Parathyroid adenoma (tissue), 2 donors: ENCODE measurements around the gene SNAP47.

ENCODE experiments used
- H2AFZ ChIP-seq: fragments of 300-600 bp; sonication (generic); one replicate; pipeline ENCODE4 v1.7.0; 2017; ENCODE audit warnings: antibody characterized with exemption, mild to moderate bottlenecking
- H3K27ac ChIP-seq: fragments of 300-600 bp; sonication (generic); one replicate; pipeline ENCODE4 v1.7.0; 2017
- H3K27me3 ChIP-seq: fragments of 300-600 bp; sonication (generic); one replicate; pipeline ENCODE4 v1.7.0; 2017; ENCODE audit warnings: low read length; ENCODE audit not compliant: control insufficient read depth, insufficient read depth
- H3K36me3 ChIP-seq: fragments of 300-600 bp; sonication (generic); one replicate; pipeline ENCODE4 v1.7.0; 2017; ENCODE audit warnings: low read length; ENCODE audit not compliant: control insufficient read depth, insufficient read depth
- H3K4me1 ChIP-seq: fragments of 300-600 bp; sonication (generic); one replicate; pipeline ENCODE4 v1.7.0; 2017; ENCODE audit warnings: control low read depth
- H3K4me2 ChIP-seq: fragments of 300-600 bp; sonication (generic); one replicate; pipeline ENCODE4 v1.7.0; 2017; ENCODE audit warnings: low read length
- H3K4me3 ChIP-seq: fragments of 300-600 bp; sonication (generic); one replicate; pipeline ENCODE4 v1.7.0; 2017; ENCODE audit warnings: low read depth, low read length
- H3K79me2 ChIP-seq: fragments of 300-600 bp; sonication (generic); one replicate; pipeline ENCODE4 v1.7.0; 2017; ENCODE audit warnings: control low read depth
- H3K9ac ChIP-seq: fragments of 300-600 bp; sonication (generic); one replicate; pipeline ENCODE4 v1.7.0; 2017; ENCODE audit warnings: mild to moderate bottlenecking
- H3K9me3 ChIP-seq: fragments of 300-600 bp; sonication (generic); one replicate; pipeline ENCODE4 v1.7.0; 2017; ENCODE audit warnings: low read length; ENCODE audit not compliant: control insufficient read depth
- TF ChIP-seq, protein P1 (sequence below): fragments of 300-600 bp; sonication (generic); IDR thresholded peaks from one replicate; pipeline ENCODE4 v1.7.0; 2017; ENCODE audit warnings: antibody characterized with exemption, mild to moderate bottlenecking
- donor health status: primary hyperparathyroidism.

Gene SNAP47

GRCh38 chr1:227745568-227746265 lies 10.5 kb downstream of the SNAP47 start:
- no peak overlapping the region for H3K9ac ChIP-seq
- H3K36me3 ChIP-seq, result no peaks in the 10 kb centered on the region
- no peak overlapping the region for H3K4me3 ChIP-seq
- TF ChIP-seq, protein P1, sequence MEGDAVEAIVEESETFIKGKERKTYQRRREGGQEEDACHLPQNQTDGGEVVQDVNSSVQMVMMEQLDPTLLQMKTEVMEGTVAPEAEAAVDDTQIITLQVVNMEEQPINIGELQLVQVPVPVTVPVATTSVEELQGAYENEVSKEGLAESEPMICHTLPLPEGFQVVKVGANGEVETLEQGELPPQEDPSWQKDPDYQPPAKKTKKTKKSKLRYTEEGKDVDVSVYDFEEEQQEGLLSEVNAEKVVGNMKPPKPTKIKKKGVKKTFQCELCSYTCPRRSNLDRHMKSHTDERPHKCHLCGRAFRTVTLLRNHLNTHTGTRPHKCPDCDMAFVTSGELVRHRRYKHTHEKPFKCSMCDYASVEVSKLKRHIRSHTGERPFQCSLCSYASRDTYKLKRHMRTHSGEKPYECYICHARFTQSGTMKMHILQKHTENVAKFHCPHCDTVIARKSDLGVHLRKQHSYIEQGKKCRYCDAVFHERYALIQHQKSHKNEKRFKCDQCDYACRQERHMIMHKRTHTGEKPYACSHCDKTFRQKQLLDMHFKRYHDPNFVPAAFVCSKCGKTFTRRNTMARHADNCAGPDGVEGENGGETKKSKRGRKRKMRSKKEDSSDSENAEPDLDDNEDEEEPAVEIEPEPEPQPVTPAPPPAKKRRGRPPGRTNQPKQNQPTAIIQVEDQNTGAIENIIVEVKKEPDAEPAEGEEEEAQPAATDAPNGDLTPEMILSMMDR, result no peak
- H3K79me2 ChIP-seq, result peaks cover 24% of the 10 kb centered on the region
- no peak overlapping the region for H2AFZ ChIP-seq
- H3K27me3 ChIP-seq, result no peaks in the 10 kb centered on the region
- no peak overlapping the region for H3K4me2 ChIP-seq
- H3K9me3 ChIP-seq, result no peaks in the 10 kb centered on the region
- no peaks in the 10 kb centered on the region for H3K4me1 ChIP-seq
- H3K27ac ChIP-seq, result no peak overlapping the region

- TF ChIP-seq, protein P1, result no peak
- Histone ChIP-seq H3K36me3 (no peaks in the 10 kb centered on the region), H3K79me2 (peaks cover 21% of the 10 kb centered on the region), H3K4me2 (no peak overlapping the region), H3K27ac (no peak overlapping the region), H2AFZ (no peak overlapping the region), H3K27me3 (no peaks in the 10 kb centered on the region), H3K4me3 (no peak overlapping the region), H3K4me1 (no peaks in the 10 kb centered on the region), H3K9ac (no peak overlapping the region), H3K9me3 (no peaks in the 10 kb centered on the region)
Observed at GRCh38 chr1:227746676-227747075, 11.4 kb downstream of the SNAP47 start.

- Histone ChIP-seq H3K4me2 (no peak overlapping the region), H3K27ac (no peak overlapping the region), H3K4me3 (no peak overlapping the region), H3K4me1 (no peaks in the 10 kb centered on the region), H2AFZ (no peak overlapping the region), H3K36me3 (no peaks in the 10 kb centered on the region), H3K79me2 (peaks cover 18% of the 10 kb centered on the region), H3K9me3 (no peaks in the 10 kb centered on the region), H3K9ac (no peak overlapping the region), H3K27me3 (no peaks in the 10 kb centered on the region)
- TF ChIP-seq, protein P1, result no peak
Observed at GRCh38 chr1:227747382-227747781, 12.1 kb downstream of the SNAP47 start.

GRCh38 chr1:227747948-227748495 lies 12.8 kb downstream of the SNAP47 start:
- no peaks in the 10 kb centered on the region for H3K36me3 ChIP-seq
- H3K79me2 ChIP-seq, result peaks cover 20% of the 10 kb centered on the region
- H3K27ac ChIP-seq, result no peak overlapping the region
- no peak overlapping the region for H3K9ac ChIP-seq
- TF ChIP-seq, protein P1, result no peak
- no peak overlapping the region for H3K4me3 ChIP-seq
- no peaks in the 10 kb centered on the region for H3K9me3 ChIP-seq
- no peaks in the 10 kb centered on the region for H3K27me3 ChIP-seq
- no peaks in the 10 kb centered on the region for H3K4me1 ChIP-seq
- no peak overlapping the region for H2AFZ ChIP-seq
- H3K4me2 ChIP-seq, result no peak overlapping the region
